OCI-LY7 (cell line): ENCODE results near the gene AMDHD1.
"Not testable (repeated sequence)": the region's sequence is repeated elsewhere in the genome, so short reads cannot be mapped to it uniquely, and the experiment has no call there.

Source experiments
- EZH2phosphoT487 ChIP-seq: fragments of 200-600 bp; sonication (generic); IDR thresholded peaks from 2 replicates; pipeline ENCODE4 v1.6.1; 2018; ENCODE audit warnings: low read depth, borderline replicate concordance, mild to moderate bottlenecking, mixed run types, antibody characterized with exemption, low read length, moderate library complexity, mixed read lengths
- TF ChIP-seq, protein P1 (sequence below): fragments of 200-600 bp; sonication (generic); conservative IDR thresholded peaks from 2 replicates; pipeline ENCODE4 v1.5.1; 2014; ENCODE audit warnings: mild to moderate bottlenecking, antibody characterized with exemption, low read length, moderate library complexity, mixed read lengths

DNA sequence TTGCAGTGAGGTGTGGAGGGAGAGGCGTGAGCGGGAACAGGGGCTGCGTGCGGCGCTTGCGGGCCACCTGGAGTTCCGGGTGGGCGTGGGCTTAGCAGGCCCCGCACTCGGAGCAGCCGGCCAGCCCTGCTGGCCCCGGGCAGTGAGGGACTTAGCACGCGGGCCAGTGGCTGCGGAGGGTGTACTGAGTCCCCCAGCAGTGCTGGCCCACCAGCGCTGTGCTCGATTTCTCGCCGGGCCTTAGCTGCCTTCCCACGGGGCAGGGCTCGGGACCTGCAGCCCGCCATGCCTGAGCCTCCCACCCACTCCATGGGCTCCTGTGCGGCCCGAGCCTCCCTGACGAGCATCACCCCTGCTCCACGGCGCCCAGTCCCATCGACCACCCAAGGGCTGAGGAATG lies 26.0 kb downstream of the AMDHD1 start:
- TF ChIP-seq, protein P1, sequence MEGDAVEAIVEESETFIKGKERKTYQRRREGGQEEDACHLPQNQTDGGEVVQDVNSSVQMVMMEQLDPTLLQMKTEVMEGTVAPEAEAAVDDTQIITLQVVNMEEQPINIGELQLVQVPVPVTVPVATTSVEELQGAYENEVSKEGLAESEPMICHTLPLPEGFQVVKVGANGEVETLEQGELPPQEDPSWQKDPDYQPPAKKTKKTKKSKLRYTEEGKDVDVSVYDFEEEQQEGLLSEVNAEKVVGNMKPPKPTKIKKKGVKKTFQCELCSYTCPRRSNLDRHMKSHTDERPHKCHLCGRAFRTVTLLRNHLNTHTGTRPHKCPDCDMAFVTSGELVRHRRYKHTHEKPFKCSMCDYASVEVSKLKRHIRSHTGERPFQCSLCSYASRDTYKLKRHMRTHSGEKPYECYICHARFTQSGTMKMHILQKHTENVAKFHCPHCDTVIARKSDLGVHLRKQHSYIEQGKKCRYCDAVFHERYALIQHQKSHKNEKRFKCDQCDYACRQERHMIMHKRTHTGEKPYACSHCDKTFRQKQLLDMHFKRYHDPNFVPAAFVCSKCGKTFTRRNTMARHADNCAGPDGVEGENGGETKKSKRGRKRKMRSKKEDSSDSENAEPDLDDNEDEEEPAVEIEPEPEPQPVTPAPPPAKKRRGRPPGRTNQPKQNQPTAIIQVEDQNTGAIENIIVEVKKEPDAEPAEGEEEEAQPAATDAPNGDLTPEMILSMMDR = not testable (repeated sequence)
- TF ChIP-seq EZH2phosphoT487 = not testable (repeated sequence)
